Nephron progenitor cell (in vitro differentiated cells): Measurements from ENCODE around the gene GLYAT.

Experiments
- DNase-seq: peaks from one replicate; pipeline ENCODE4 v3.0.0; 2021
- H3K27ac Mint-ChIP-seq: 2 replicates; pipeline ENCODE4 v1.8.0; 2021; ENCODE audit warnings: mild to moderate bottlenecking, moderate library complexity, mixed read lengths
- H3K27me3 Mint-ChIP-seq: 2 replicates; pipeline ENCODE4 v1.8.0; 2021; ENCODE audit warnings: mild to moderate bottlenecking, low read depth, mixed read lengths; ENCODE audit not compliant: poor library complexity
- H3K36me3 Mint-ChIP-seq: 2 replicates; pipeline ENCODE4 v1.8.0; 2021; ENCODE audit warnings: low read depth, mixed read lengths
- H3K4me1 Mint-ChIP-seq: 2 replicates; pipeline ENCODE4 v1.8.0; 2021; ENCODE audit warnings: mixed read lengths
- H3K4me3 Mint-ChIP-seq: 2 replicates; pipeline ENCODE4 v1.8.0; 2021; ENCODE audit warnings: mild to moderate bottlenecking, moderate library complexity, mixed read lengths
- H3K9me3 Mint-ChIP-seq: 2 replicates; pipeline ENCODE4 v1.8.0; 2021; ENCODE audit warnings: mild to moderate bottlenecking, moderate library complexity, mixed read lengths
- CTCF ChIP-seq: fragments of 200-600 bp; sonication (generic); IDR thresholded peaks from 2 replicates; pipeline ENCODE4 v1.5.0; 2021; ENCODE audit warnings: antibody characterized with exemption

Gene GLYAT

GRCh38 chr11:58731819-58732218, at the start of gene GLYAT:
GLYAT (minus strand) TSS chr11:58731943; CDS start chr11:58724496, 7,447 bp downstream.
- TF ChIP-seq CTCF = no peak
- peaks cover 3% of the 10 kb centered on the region for H3K27me3 Mint-ChIP-seq
- no peaks in the 10 kb centered on the region for H3K36me3 Mint-ChIP-seq
- H3K4me1 Mint-ChIP-seq = no peaks in the 10 kb centered on the region
- H3K27ac Mint-ChIP-seq = no peak within 1 kb of the TSS
- H3K9me3 Mint-ChIP-seq = peaks cover 20% of the 10 kb centered on the region
- no peak for DNase-seq
- H3K4me3 Mint-ChIP-seq = no peak within 1 kb of the TSS

- no peaks in the 10 kb centered on the region for H3K36me3 Mint-ChIP-seq
- no peak overlapping the region for H3K27ac Mint-ChIP-seq
- no peak for TF ChIP-seq CTCF
- no peak for DNase-seq
- H3K9me3 Mint-ChIP-seq = peaks cover 69% of the 10 kb centered on the region
- H3K4me3 Mint-ChIP-seq = no peak overlapping the region
- no peaks in the 10 kb centered on the region for H3K4me1 Mint-ChIP-seq
- H3K27me3 Mint-ChIP-seq = no peaks in the 10 kb centered on the region
Observed at GRCh38 chr11:58781345-58781744, 49.6 kb upstream of the GLYAT start.

- Mint-ChIP-seq H3K9me3 (peaks cover 69% of the 10 kb centered on the region), H3K36me3 (no peaks in the 10 kb centered on the region), H3K4me3 (no peak overlapping the region), H3K27me3 (no peaks in the 10 kb centered on the region), H3K27ac (no peak overlapping the region), H3K4me1 (no peaks in the 10 kb centered on the region)
- no peak for DNase-seq
- no peak for TF ChIP-seq CTCF
Observed at GRCh38 chr11:58780578-58780977, 48.8 kb upstream of the GLYAT start.

- TF ChIP-seq CTCF = no peak
- Mint-ChIP-seq H3K9me3 (peaks cover 71% of the 10 kb centered on the region), H3K27me3 (no peaks in the 10 kb centered on the region), H3K27ac (no peak overlapping the region), H3K4me1 (no peaks in the 10 kb centered on the region), H3K4me3 (no peak overlapping the region), H3K36me3 (no peaks in the 10 kb centered on the region)
- no peak for DNase-seq
Observed at GRCh38 chr11:58776891-58777710, 45.4 kb upstream of the GLYAT start.

- Mint-ChIP-seq H3K4me3 (no peak overlapping the region), H3K9me3 (peaks cover 70% of the 10 kb centered on the region), H3K36me3 (no peaks in the 10 kb centered on the region), H3K27ac (no peak overlapping the region), H3K27me3 (no peaks in the 10 kb centered on the region), H3K4me1 (no peaks in the 10 kb centered on the region)
- no peak for TF ChIP-seq CTCF
- no peak for DNase-seq
Observed at GRCh38 chr11:58775066-58775708, 43.4 kb upstream of the GLYAT start.
